ENCODE measurements around the gene LCNL1. TPM values are rescaled to one million over a fixed set of nuclear protein-coding genes. Genes with fewer than 3 reads are reported as not detected.

Gene LCNL1
- total RNA-seq, 1 donor from 2014 or later = 11.7 TPM

DNA sequence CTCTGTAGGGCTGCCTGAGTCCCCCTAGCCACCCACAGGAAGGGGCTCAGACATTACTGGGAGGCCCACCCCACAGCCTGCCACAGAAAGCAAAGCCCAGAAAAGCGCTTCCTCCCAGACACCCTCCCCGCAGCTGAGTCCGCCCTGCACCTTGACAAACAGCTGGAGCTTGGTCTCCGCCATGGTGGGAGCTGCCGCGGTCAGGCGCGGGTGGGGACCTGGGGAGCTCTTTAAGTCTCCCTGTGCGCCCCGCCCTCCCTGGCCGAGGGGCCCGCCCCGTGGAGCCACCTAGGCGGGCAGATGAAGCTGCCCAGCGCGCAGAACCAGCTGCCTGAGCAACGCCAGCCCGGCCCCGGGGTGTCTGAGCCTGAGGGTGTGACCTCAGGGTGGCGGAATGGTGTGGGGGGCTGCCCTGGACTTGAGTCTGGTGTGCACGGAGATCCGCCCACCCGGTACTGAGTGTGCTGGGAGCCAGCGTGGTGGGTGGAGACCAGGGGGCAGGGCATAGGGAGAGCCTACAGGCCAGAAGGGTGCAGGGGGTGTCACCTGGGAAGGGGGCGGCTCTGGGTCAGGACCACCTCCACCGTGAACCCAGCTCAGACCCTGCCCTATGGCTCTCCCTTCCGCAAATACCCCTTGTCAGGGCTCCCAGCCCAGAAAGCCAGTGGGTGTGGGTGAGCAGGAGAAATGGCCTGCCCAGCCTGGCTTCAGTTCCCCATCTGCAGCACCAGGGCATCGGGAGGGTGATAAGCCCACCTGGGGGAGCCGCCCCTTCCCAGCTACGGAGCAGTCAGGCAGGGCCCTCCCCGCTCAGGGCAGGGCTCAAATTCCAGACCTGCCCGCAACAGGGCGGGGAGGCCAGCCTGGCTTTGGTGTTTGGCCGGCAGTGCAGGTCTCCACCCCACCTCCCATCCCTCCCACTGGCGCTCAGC lies 13.8 kb downstream of the LCNL1 start, which contains the start of gene CLIC3:
Gene CLIC3, minus strand, starts transcription at position 208 of the 932 bp plus-strand sequence. Its CDS starts 25 bp downstream, at position 183.
- peak within 1 kb of the TSS; percentile 70 for H3K27ac ChIP-seq (replicated peaks)
- TF ChIP-seq, protein P1, sequence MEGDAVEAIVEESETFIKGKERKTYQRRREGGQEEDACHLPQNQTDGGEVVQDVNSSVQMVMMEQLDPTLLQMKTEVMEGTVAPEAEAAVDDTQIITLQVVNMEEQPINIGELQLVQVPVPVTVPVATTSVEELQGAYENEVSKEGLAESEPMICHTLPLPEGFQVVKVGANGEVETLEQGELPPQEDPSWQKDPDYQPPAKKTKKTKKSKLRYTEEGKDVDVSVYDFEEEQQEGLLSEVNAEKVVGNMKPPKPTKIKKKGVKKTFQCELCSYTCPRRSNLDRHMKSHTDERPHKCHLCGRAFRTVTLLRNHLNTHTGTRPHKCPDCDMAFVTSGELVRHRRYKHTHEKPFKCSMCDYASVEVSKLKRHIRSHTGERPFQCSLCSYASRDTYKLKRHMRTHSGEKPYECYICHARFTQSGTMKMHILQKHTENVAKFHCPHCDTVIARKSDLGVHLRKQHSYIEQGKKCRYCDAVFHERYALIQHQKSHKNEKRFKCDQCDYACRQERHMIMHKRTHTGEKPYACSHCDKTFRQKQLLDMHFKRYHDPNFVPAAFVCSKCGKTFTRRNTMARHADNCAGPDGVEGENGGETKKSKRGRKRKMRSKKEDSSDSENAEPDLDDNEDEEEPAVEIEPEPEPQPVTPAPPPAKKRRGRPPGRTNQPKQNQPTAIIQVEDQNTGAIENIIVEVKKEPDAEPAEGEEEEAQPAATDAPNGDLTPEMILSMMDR (IDR thresholded peaks at IDR 0.05; ENCODE audit: borderline replicate concordance) = no peak
- no peak for DNase-seq
- intact Hi-C loops (cut with micrococcal nuclease) = no loop called here
- peaks cover 63% of the 10 kb centered on the region for H3K4me1 ChIP-seq
- H3K36me3 ChIP-seq = peaks cover 11% of the 10 kb centered on the region
- no peaks in the 10 kb centered on the region for H3K9me3 ChIP-seq (replicated peaks)
- peaks cover 55% of the 10 kb centered on the region for H3K27me3 ChIP-seq (ENCODE audit: low read depth)
- H3K4me3 ChIP-seq = peak within 1 kb of the TSS; percentile 74

DNA sequence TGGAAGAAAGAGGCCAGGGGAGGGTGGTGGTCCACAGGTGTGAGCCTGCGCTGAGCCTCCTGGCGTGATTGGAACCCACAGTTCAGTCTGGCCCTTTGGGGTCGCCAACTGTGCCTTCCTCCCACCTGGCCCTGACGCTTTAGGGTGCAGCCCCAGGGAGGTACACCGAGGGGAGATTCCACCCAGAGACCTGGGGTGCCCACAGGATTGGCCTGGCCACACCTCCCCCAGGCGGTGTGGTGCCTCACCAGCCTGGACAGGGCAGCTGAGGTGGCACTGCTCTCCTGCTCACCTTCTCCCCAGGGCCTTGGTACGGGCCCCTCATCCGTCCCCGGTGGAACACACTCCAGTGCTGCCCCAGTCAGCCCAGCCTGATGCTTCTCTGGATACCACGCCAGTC lies 14.6 kb downstream of the LCNL1 start:
- no peak for DNase-seq
- Histone ChIP-seq H3K9me3 (replicated peaks) (no peaks in the 10 kb centered on the region), H3K36me3 (peaks cover 11% of the 10 kb centered on the region), H3K4me1 (peaks cover 57% of the 10 kb centered on the region), H3K27me3 (ENCODE audit: low read depth) (peaks cover 55% of the 10 kb centered on the region), H3K4me3 (no peak overlapping the region), H3K27ac (replicated peaks) (no peak overlapping the region)
- intact Hi-C loops (cut with micrococcal nuclease) = no loop called here
- TF ChIP-seq, protein P1 (IDR thresholded peaks at IDR 0.05; ENCODE audit: borderline replicate concordance) = no peak

GRCh38 chr9:136997830-136998234 lies 15.0 kb downstream of the LCNL1 start:
- H3K4me1 ChIP-seq = peaks cover 53% of the 10 kb centered on the region
- no peaks in the 10 kb centered on the region for H3K9me3 ChIP-seq (replicated peaks)
- H3K27ac ChIP-seq (replicated peaks) = no peak overlapping the region
- TF ChIP-seq, protein P1 (IDR thresholded peaks at IDR 0.05; ENCODE audit: borderline replicate concordance) = peak; percentile 30
- peaks cover 11% of the 10 kb centered on the region for H3K36me3 ChIP-seq
- DNase-seq = no peak
- no peak overlapping the region for H3K4me3 ChIP-seq
- intact Hi-C loops (cut with micrococcal nuclease) = no loop called here
- H3K27me3 ChIP-seq (ENCODE audit: low read depth) = peaks cover 55% of the 10 kb centered on the region

DNA sequence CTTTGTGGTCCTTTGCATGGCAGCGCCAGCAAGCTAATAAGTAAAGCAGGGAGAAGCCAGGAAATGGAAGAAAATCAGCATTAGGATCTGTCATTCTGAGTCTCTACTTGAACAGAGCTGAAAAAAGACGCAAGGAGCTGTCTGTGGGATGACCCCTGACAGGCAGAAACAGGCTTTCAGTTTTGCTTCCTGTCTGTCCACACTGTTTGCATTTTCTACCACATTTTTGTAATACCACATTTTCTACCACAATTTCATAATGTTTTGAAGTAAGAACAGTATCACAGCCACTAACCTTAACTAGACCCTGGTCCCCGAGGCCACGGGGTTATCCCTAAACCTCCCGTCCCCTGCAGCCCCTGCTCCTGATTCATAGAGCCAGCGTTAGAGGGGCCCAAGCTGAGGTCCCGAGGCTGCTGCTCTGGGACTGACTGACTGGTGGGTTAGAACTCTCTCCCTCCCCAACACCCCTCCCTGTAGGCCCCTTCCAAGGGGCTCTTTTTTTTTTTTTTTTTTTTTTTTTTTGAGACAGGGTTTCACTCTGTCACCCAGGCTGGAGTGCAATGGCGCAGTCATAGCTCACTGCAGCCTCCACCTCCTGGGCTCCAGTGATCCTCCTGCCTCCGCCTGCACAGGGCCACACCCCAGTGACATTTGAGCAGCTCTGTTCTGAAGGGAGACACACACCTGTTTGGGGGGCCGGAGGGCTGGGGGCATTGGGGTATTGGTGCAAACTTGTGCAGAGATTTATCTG lies 17.6 kb downstream of the LCNL1 start:
- Histone ChIP-seq H3K4me3 (no peak overlapping the region), H3K27me3 (ENCODE audit: low read depth) (peaks cover 31% of the 10 kb centered on the region), H3K9me3 (replicated peaks) (peaks cover 6% of the 10 kb centered on the region), H3K4me1 (peaks cover 28% of the 10 kb centered on the region), H3K36me3 (no peaks in the 10 kb centered on the region), H3K27ac (replicated peaks) (no peak overlapping the region)
- TF ChIP-seq, protein P1 (IDR thresholded peaks at IDR 0.05; ENCODE audit: borderline replicate concordance) = no peak
- DNase-seq = no peak
- intact Hi-C loops (cut with micrococcal nuclease) = no loop called here

GRCh38 chr9:137001857-137002645 lies 19.3 kb downstream of the LCNL1 start:
- intact Hi-C loops (cut with micrococcal nuclease) = no loop called here
- H3K4me3 ChIP-seq = no peak overlapping the region
- no peaks in the 10 kb centered on the region for H3K36me3 ChIP-seq
- no peak overlapping the region for H3K27ac ChIP-seq (replicated peaks)
- peaks cover 11% of the 10 kb centered on the region for H3K4me1 ChIP-seq
- DNase-seq = no peak
- TF ChIP-seq, protein P1 (IDR thresholded peaks at IDR 0.05; ENCODE audit: borderline replicate concordance) = no peak
- peaks cover 14% of the 10 kb centered on the region for H3K27me3 ChIP-seq (ENCODE audit: low read depth)
- H3K9me3 ChIP-seq (replicated peaks) = peaks cover 6% of the 10 kb centered on the region

All from left ventricle myocardium inferior (tissue), 1 donor.